Measurements from ENCODE around the gene ICAM1.

The ICAM1 gene

DNA sequence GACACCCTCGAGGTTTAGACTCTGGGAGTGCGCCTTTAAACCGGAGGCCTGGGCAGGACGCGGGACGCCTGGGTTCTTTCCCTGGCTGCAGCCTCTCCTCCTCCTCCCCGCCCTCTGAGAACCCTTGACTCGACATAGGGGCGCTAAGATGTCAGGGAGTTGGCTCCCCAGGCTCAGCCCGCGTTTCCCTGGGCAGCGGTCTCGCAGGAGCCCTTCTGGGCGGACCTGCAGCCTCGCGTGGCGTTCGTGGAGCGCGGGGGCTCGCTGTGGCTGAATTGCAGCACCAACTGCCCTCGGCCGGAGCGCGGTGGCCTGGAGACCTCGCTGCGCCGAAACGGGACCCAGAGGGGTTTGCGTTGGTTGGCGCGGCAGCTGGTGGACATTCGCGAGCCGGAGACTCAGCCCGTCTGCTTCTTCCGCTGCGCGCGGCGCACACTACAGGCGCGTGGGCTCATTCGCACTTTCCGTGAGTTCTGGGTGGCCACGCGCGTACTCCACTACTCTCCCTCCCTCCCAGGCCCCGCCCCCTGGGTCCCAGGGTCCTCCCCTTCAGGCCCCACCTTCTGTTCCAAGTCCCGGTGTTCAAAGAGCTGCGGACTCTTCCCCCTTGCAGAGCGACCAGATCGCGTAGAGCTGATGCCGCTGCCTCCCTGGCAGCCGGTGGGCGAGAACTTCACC lies 20.1 kb downstream of the ICAM1 start:
- H3K36me3 ChIP-seq (ENCODE audit: insufficient read depth, low read depth, low read length) = no peaks in the 10 kb centered on the region

DNA sequence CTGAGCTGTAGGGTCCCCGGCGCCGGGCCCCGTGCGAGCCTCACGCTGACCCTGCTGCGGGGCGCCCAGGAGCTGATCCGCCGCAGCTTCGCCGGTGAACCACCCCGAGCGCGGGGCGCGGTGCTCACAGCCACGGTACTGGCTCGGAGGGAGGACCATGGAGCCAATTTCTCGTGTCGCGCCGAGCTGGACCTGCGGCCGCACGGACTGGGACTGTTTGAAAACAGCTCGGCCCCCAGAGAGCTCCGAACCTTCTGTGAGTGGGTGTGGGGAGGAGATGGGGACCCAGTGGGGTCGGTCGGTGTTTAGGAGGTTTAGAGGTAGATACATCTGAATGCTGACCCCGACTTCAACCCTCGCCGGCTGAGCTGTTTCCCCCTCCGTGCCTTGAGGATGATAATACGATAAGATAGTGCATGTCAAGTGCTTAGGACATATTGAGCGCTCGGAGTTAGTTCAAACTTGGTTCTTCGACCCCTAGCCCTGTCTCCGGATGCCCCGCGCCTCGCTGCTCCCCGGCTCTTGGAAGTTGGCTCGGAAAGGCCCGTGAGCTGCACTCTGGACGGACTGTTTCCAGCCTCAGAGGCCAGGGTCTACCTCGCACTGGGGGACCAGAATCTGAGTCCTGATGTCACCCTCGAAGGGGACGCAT lies 20.8 kb downstream of the ICAM1 start:
- Histone ChIP-seq H3K4me3 (ENCODE audit: low read length) (peak overlapping the region; percentile 69), H3K27ac (ENCODE audit: low read length) (no peak overlapping the region), H3K27me3 (ENCODE audit: insufficient read depth, low read length) (peaks cover 100% of the 10 kb centered on the region), H3K4me1 (ENCODE audit: insufficient read depth, low read length) (peaks cover 12% of the 10 kb centered on the region; the same call in 1 of the 2 replicates), H3K9me3 (ENCODE audit: insufficient read depth, low read depth, low read length) (no peaks in the 10 kb centered on the region), H3K9ac (ENCODE audit: low read depth, low read length) (no peak overlapping the region), H3K36me3 (ENCODE audit: insufficient read depth, low read depth, low read length) (no peaks in the 10 kb centered on the region)

More for the DNA sequence above, 20.1 kb downstream of the ICAM1 start:
- Histone ChIP-seq H3K4me3 (ENCODE audit: low read length) (peak overlapping the region; percentile 69; the same call in 1 of the 2 replicates), H3K9me3 (ENCODE audit: insufficient read depth, low read depth, low read length) (no peaks in the 10 kb centered on the region), H3K4me1 (ENCODE audit: insufficient read depth, low read length) (peaks cover 12% of the 10 kb centered on the region; the same call in 1 of the 2 replicates), H3K9ac (ENCODE audit: low read depth, low read length) (no peak overlapping the region), H3K27ac (ENCODE audit: low read length) (no peak overlapping the region), H3K27me3 (ENCODE audit: insufficient read depth, low read length) (peaks cover 100% of the 10 kb centered on the region)

DNA sequence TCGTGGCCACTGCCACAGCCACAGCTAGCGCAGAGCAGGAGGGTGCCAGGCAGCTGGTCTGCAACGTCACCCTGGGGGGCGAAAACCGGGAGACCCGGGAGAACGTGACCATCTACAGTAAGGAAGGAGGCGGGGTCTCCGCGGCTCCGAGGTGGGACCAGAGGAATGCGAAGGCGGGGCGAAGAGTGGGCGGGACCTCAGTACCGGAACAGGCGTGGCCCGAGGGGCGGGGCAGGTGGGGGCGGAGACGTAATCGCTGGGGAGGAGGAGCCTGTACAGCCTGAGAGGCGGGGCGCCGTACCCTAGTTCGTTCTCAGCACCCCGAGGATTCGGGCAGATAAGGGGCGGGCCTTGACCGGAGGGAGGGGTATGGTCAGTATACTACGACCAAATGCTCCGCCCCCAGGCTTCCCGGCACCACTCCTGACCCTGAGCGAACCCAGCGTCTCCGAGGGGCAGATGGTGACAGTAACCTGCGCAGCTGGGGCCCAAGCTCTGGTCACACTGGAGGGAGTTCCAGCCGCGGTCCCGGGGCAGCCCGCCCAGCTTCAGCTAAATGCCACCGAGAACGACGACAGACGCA lies 21.4 kb downstream of the ICAM1 start:
- H3K36me3 ChIP-seq (ENCODE audit: insufficient read depth, low read depth, low read length) = no peaks in the 10 kb centered on the region
- peaks cover 12% of the 10 kb centered on the region; the same call in 1 of the 2 replicates for H3K4me1 ChIP-seq (ENCODE audit: insufficient read depth, low read length)
- H3K27ac ChIP-seq (ENCODE audit: low read length) = no peak overlapping the region
- H3K27me3 ChIP-seq (ENCODE audit: insufficient read depth, low read length) = peaks cover 98% of the 10 kb centered on the region
- no peak overlapping the region for H3K9ac ChIP-seq (ENCODE audit: low read depth, low read length)
- no peaks in the 10 kb centered on the region for H3K9me3 ChIP-seq (ENCODE audit: insufficient read depth, low read depth, low read length)
- peak overlapping the region; percentile 69 for H3K4me3 ChIP-seq (ENCODE audit: low read length)

DNA sequence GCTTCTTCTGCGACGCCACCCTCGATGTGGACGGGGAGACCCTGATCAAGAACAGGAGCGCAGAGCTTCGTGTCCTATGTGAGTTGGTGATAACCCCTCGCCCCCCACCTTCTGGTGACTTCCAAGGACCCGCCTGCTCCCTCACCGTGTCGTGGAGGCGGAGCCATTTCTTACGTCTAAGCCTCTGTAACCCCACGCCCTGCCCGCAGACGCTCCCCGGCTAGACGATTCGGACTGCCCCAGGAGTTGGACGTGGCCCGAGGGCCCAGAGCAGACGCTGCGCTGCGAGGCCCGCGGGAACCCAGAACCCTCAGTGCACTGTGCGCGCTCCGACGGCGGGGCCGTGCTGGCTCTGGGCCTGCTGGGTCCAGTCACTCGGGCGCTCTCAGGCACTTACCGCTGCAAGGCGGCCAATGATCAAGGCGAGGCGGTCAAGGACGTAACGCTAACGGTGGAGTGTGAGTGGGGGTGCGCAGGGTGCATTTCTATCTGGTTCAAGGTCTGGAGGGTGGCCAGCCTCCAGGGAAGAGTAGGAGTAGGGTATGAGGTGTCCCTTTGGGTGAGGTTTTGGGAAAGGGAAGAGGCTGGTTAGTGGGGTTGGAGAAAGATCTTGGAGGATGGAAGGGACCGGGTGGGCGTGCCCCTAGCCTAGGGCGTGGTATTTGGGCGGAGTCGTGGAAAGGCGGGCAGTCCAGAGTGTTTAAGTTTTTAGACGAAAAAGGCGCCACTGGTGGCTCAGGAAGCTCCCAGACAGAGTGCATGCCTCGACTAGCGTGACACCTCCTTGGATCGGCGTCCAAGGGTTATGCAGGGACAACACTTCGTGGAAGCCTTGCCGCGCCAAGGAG lies 22.1 kb downstream of the ICAM1 start:
- no peaks in the 10 kb centered on the region for H3K9me3 ChIP-seq (ENCODE audit: insufficient read depth, low read depth, low read length)
- H3K36me3 ChIP-seq (ENCODE audit: insufficient read depth, low read depth, low read length) = no peaks in the 10 kb centered on the region
- no peak overlapping the region for H3K9ac ChIP-seq (ENCODE audit: low read depth, low read length)
- peak overlapping the region; percentile 56 for H3K4me3 ChIP-seq (ENCODE audit: low read length)
- peaks cover 97% of the 10 kb centered on the region for H3K27me3 ChIP-seq (ENCODE audit: insufficient read depth, low read length)
- H3K4me1 ChIP-seq (ENCODE audit: insufficient read depth, low read length) = peaks cover 12% of the 10 kb centered on the region; the same call in 1 of the 2 replicates
- H3K27ac ChIP-seq (ENCODE audit: low read length) = no peak overlapping the region

DNA sequence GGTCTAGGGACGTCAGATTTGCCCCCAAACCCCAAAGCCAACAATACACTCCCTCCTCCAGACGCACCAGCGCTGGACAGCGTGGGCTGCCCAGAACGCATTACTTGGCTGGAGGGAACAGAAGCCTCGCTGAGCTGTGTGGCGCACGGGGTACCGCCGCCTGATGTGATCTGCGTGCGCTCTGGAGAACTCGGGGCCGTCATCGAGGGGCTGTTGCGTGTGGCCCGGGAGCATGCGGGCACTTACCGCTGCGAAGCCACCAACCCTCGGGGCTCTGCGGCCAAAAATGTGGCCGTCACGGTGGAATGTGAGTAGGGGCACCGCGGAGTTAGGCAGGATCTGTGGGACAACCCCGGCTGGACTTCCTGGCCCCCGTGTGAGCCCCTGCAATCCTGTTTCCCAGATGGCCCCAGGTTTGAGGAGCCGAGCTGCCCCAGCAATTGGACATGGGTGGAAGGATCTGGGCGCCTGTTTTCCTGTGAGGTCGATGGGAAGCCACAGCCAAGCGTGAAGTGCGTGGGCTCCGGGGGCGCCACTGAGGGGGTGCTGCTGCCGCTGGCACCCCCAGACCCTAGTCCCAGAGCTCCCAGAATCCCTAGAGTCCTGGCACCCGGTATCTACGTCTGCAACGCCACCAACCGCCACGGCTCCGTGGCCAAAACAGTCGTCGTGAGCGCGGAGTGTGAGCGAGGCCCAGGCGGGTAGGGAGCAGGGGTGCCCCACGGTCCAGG lies 22.9 kb downstream of the ICAM1 start:
- Histone ChIP-seq H3K27ac (ENCODE audit: low read length) (no peak overlapping the region), H3K4me1 (ENCODE audit: insufficient read depth, low read length) (peaks cover 11% of the 10 kb centered on the region; the same call in 1 of the 2 replicates), H3K9me3 (ENCODE audit: insufficient read depth, low read depth, low read length) (no peaks in the 10 kb centered on the region), H3K4me3 (ENCODE audit: low read length) (no peak overlapping the region), H3K9ac (ENCODE audit: low read depth, low read length) (no peak overlapping the region), H3K36me3 (ENCODE audit: insufficient read depth, low read depth, low read length) (no peaks in the 10 kb centered on the region), H3K27me3 (ENCODE audit: insufficient read depth, low read length) (peaks cover 90% of the 10 kb centered on the region)

DNA sequence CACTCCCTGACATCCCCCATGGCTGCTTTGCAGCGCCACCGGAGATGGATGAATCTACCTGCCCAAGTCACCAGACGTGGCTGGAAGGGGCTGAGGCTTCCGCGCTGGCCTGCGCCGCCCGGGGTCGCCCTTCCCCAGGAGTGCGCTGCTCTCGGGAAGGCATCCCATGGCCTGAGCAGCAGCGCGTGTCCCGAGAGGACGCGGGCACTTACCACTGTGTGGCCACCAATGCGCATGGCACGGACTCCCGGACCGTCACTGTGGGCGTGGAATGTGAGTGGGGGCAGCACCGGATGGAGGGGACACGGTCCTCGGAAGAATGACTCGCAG lies 23.4 kb downstream of the ICAM1 start:
- peaks cover 85% of the 10 kb centered on the region for H3K27me3 ChIP-seq (ENCODE audit: insufficient read depth, low read length)
- no peak overlapping the region for H3K9ac ChIP-seq (ENCODE audit: low read depth, low read length)
- H3K27ac ChIP-seq (ENCODE audit: low read length) = no peak overlapping the region
- H3K4me1 ChIP-seq (ENCODE audit: insufficient read depth, low read length) = peaks cover 8% of the 10 kb centered on the region; the same call in 1 of the 2 replicates
- no peak overlapping the region for H3K4me3 ChIP-seq (ENCODE audit: low read length)
- no peaks in the 10 kb centered on the region for H3K36me3 ChIP-seq (ENCODE audit: insufficient read depth, low read depth, low read length)
- H3K9me3 ChIP-seq (ENCODE audit: insufficient read depth, low read depth, low read length) = no peaks in the 10 kb centered on the region

DNA sequence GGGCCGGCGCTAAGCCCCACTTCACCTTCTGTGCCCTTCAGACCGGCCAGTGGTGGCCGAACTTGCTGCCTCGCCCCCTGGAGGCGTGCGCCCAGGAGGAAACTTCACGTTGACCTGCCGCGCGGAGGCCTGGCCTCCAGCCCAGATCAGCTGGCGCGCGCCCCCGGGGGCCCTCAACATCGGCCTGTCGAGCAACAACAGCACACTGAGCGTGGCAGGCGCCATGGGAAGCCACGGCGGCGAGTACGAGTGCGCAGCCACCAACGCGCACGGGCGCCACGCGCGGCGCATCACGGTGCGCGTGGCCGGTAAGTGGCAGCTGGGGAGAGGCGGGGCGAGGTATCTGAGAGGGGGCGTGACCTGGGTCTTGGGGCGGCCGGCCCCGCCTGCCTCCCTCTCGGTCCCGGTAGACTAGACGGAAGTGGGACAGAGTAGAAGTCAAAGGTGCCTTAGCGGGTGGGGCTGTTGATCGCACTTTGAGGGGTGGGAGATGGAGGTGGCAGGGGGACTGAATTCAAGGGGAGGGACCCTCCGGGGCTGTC lies 24.5 kb downstream of the ICAM1 start:
- Histone ChIP-seq H3K27me3 (ENCODE audit: insufficient read depth, low read length) (peaks cover 75% of the 10 kb centered on the region), H3K36me3 (ENCODE audit: insufficient read depth, low read depth, low read length) (no peaks in the 10 kb centered on the region), H3K4me3 (ENCODE audit: low read length) (peak overlapping the region; percentile 49; the same call in 1 of the 2 replicates), H3K4me1 (ENCODE audit: insufficient read depth, low read length) (peaks cover 6% of the 10 kb centered on the region; the same call in 1 of the 2 replicates), H3K9me3 (ENCODE audit: insufficient read depth, low read depth, low read length) (no peaks in the 10 kb centered on the region), H3K9ac (ENCODE audit: low read depth, low read length) (no peak overlapping the region), H3K27ac (ENCODE audit: low read length) (no peak overlapping the region)

DNA sequence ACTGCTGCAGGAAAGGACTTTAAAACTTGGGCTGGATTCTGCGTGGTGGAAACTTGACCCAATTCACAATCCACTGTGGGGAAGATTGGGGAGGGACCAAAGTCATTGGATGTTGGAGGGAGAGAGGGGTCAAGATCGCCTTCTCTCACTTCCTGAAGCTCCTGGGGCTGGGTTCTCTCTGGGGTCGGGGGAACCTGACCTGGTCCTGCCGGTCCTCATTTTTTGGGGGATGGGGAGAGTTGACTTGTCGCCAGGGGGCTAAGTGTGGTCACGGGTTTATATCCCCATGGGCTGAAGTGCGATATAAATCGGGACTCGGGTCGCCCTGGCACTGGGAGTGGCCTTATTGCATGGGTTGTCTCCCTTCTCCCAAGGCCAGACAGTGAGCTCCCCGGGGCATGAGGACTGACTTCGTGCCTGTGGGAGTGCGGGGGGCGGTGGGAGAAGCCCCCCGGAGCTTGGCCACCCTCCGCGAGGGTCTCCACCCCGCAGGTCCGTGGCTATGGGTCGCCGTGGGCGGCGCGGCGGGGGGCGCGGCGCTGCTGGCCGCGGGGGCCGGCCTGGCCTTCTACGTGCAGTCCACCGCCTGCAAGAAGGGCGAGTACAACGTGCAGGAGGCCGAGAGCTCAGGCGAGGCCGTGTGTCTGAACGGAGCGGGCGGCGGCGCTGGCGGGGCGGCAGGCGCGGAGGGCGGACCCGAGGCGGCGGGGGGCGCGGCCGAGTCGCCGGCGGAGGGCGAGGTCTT lies 25.1 kb downstream of the ICAM1 start:
- Histone ChIP-seq H3K9me3 (ENCODE audit: insufficient read depth, low read depth, low read length) (no peaks in the 10 kb centered on the region), H3K36me3 (ENCODE audit: insufficient read depth, low read depth, low read length) (no peaks in the 10 kb centered on the region), H3K4me1 (ENCODE audit: insufficient read depth, low read length) (peaks cover 5% of the 10 kb centered on the region; the same call in 1 of the 2 replicates), H3K27me3 (ENCODE audit: insufficient read depth, low read length) (peaks cover 68% of the 10 kb centered on the region), H3K27ac (ENCODE audit: low read length) (no peak overlapping the region), H3K4me3 (ENCODE audit: low read length) (peak overlapping the region; percentile 49; the same call in 1 of the 2 replicates), H3K9ac (ENCODE audit: low read depth, low read length) (no peak overlapping the region)

DNA sequence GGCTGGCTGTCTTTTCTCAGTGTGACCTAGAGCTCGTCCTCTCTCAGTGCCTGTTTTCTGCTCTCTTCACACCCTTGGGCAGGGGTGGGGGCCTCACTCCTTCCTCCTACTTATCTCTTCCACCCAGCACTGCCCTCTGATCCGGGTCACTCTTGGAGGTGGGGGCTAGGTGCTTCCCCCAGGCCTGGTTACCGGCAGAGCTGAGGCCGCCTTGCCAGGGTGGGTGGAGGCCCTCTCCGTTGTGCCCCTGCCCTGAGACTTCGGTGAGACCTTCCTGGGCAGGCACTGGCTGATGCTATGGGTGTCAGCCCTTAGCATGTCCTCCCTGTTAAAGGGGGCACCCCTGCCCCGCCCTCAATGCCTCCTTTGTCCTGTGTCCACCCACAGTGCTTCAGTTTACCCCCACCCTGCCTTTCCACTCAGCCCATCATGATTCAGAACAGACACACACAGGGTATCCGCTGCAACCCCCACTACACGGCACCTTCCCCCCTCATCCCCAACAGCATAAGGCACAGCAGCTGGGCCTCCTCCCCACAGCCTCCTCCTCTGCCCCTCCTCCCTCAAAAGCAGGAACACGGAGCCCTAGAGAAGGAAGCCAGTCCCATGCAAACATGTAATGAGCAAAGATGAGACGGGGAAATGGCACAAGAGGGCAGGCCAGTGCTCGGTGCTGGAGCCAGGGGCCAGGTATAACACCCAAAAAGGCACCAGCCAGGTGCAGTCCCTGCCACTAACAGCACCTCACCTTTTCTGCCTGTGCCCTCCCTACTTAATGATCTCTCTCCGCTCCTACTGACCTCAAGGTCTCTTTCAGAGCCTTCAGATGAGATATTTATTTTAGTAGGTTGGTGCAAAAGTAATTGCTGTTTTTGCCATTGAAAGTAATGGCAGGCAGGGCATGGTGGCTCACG lies 28.9 kb downstream of the ICAM1 start:
- Histone ChIP-seq H3K27ac (ENCODE audit: low read length) (no peak overlapping the region), H3K9ac (ENCODE audit: low read depth, low read length) (no peak overlapping the region), H3K4me3 (ENCODE audit: low read length) (no peak overlapping the region), H3K36me3 (ENCODE audit: insufficient read depth, low read depth, low read length) (no peaks in the 10 kb centered on the region), H3K9me3 (ENCODE audit: insufficient read depth, low read depth, low read length) (no peaks in the 10 kb centered on the region), H3K4me1 (ENCODE audit: insufficient read depth, low read length) (no peaks in the 10 kb centered on the region), H3K27me3 (ENCODE audit: insufficient read depth, low read length) (peaks cover 30% of the 10 kb centered on the region)

Measured in iPS-20b (cell line).